ENCODE results near the gene VMP1.

- no peak for TF ChIP-seq EZH2 (IDR thresholded peaks at IDR 0.05; ENCODE audit: low read depth)
- TF ChIP-seq CTCF (conservative IDR thresholded peaks at IDR 0.05), result no peak
These were observed 100.5 kb downstream of the VMP1 start for GRCh38 chr17:59807892-59808509.

Data from PC-9 (cell line).